Adrenal gland (tissue), 5 donors: ENCODE results near the gene ENPP6.

Source experiments
- CTCF ChIP-seq, 6 experiments: fragments of 450-650 bp in 4 of 6; fragments of 200-600 bp in 2 of 6; sonication (generic) in 1 of 6; IDR thresholded peaks; 1 replicate in 5 of 6; 2 replicates in 1 of 6; pipeline versions ENCODE4 v1.5.1 to v1.8.0; 2016 to 2021; ENCODE audit warnings: antibody characterized with exemption in 6 of 6, mild to moderate bottlenecking in 2 of 6, moderate library complexity in 1 of 6
- POLR2A ChIP-seq, 2 donors: fragments of 450-650 bp; IDR thresholded peaks; one replicate each; pipeline ENCODE4 v1.6.1; 2017; ENCODE audit warnings: antibody characterized with exemption in 2 of 2, mild to moderate bottlenecking in 2 of 2, moderate library complexity in 1 of 2
- donor health status: DM: no; HTN: no; CAD: no.

DNA sequence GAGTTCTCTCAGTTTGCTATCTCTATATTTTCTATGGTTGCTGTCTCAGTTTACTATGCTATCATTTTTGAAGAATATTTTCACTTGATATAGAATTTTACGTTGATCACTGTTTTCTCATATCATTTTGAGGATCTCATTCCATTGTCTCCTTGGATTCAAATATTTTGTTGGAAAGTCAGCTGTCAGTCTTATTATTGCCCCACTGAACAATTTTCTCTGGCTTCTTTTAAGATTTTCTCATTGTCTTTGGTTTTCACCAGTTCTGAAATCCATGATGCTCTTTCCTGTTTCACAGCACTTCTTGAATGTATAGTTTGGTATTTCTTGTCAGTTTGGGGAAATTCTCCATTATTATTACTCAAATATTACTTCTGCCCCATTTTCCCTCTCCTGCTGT is 81.1 kb downstream of the ENPP6 start:
- no peak for TF ChIP-seq CTCF (IDR thresholded peaks at IDR 0.05)
- TF ChIP-seq POLR2A (IDR thresholded peaks at IDR 0.05): no peak
